Stimulated activated CD4-positive, alpha-beta T cell treated with anti-CD3 and anti-CD28 coated beads, Interleukin-4, amount 100 ng/mL, for 48 hours (primary cell): ENCODE results near the gene DUSP28.
A peak's percentile ranks its signal among the peaks of the same experiment; 100 is the strongest.
"Not testable (repeated sequence)": the region's sequence is repeated elsewhere in the genome, so short reads cannot be mapped to it uniquely, and the experiment has no call there.

ENCODE experiments used
- DNase-seq, 2 donors: peaks; one replicate each; pipeline ENCODE4 v3.0.0-alpha.2; 2020; ENCODE audit warnings: low read depth in 2 of 2

DUSP28 gene

GRCh38 chr2:240560084-240560479, at the start of gene DUSP28:
Gene DUSP28, plus strand, starts transcription at chr2:240560357. Its CDS starts 328 bp downstream, at chr2:240560685.
- DNase-seq = peak; percentile 83 to 88

GRCh38 chr2:240510513-240511210, 49.5 kb upstream of the DUSP28 start:
- DNase-seq = no peak

- DNase-seq = no peak
Observed at GRCh38 chr2:240511351-240512108, 48.6 kb upstream of the DUSP28 start.

- no peak for DNase-seq
Observed at GRCh38 chr2:240512109-240512485, 48.1 kb upstream of the DUSP28 start.

GRCh38 chr2:240512666-240513535, 47.3 kb upstream of the DUSP28 start:
- DNase-seq = no peak

GRCh38 chr2:240513549-240514287, 46.4 kb upstream of the DUSP28 start:
- peak; percentile 79 to 82 for DNase-seq

GRCh38 chr2:240514631-240515030, 45.5 kb upstream of the DUSP28 start:
- no peak for DNase-seq

GRCh38 chr2:240517342-240517741, 42.8 kb upstream of the DUSP28 start:
- no peak for DNase-seq

GRCh38 chr2:240518981-240519380, 41.2 kb upstream of the DUSP28 start:
- no peak for DNase-seq

GRCh38 chr2:240519396-240520129, 40.6 kb upstream of the DUSP28 start:
- DNase-seq = no peak

- no peak for DNase-seq
Observed at GRCh38 chr2:240520130-240520973, 39.8 kb upstream of the DUSP28 start.

- DNase-seq = no peak
Observed at GRCh38 chr2:240520974-240521350, 39.2 kb upstream of the DUSP28 start.

- not testable (repeated sequence) for DNase-seq
Observed at GRCh38 chr2:240521885-240522284, 38.3 kb upstream of the DUSP28 start.

GRCh38 chr2:240522406-240522805, 37.8 kb upstream of the DUSP28 start:
- DNase-seq = no peak

GRCh38 chr2:240523451-240524281, 36.5 kb upstream of the DUSP28 start:
- DNase-seq = no peak

GRCh38 chr2:240524963-240525718, 35.0 kb upstream of the DUSP28 start:
- no peak for DNase-seq

- no peak for DNase-seq
Observed at GRCh38 chr2:240525802-240526201, 34.4 kb upstream of the DUSP28 start.

GRCh38 chr2:240526521-240526920, 33.6 kb upstream of the DUSP28 start:
- DNase-seq = no peak
